NCI-H187 treated with DMSO at 0.1 percent for 48 hours (cell line): ENCODE data around the gene UBR4.

Experiments
- DNase-seq: peaks from one replicate; lab custom pipeline; 2025; lab: John Stamatoyannopoulos, UW

The UBR4 gene

DNA sequence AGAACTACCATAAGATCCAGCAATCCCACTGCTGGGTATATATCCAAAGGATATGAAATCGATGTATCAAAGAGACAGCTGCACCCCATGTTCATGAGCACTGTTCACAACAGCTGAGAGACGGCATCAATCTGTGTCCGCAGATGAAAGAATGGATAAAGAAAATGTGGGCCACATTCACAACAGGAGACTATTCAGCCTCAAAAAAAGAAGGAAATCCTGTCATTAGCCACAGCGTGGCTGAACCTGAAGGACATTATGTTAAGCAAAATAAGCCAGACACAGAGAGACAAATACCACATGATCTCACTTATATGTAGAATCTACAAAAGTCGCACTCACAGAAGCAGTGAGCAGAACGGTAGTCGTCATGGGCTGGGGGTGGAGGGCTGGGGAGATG is 154.4 kb downstream of the UBR4 start:
- DNase-seq = no peak

DNA sequence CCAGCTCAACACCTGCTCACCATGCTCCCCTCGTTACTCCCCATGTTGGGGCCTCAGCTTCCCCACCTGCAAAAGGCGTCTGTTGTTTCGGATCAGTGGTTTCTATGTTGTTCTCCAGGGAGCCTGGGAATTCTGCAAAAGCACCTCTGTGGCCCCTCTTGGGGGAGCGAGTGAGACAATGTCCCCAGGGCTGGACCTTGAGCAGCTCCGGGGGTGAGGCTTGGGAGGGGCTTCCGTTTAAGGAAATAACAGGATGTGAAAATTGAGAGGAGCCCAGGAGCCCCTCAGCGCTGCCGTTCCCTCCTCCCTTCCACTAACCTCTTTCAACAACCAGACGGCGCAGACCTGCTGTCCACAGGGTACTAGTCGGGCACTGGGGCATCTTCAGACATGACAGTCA is 155.1 kb downstream of the UBR4 start:
- DNase-seq = no peak

DNA sequence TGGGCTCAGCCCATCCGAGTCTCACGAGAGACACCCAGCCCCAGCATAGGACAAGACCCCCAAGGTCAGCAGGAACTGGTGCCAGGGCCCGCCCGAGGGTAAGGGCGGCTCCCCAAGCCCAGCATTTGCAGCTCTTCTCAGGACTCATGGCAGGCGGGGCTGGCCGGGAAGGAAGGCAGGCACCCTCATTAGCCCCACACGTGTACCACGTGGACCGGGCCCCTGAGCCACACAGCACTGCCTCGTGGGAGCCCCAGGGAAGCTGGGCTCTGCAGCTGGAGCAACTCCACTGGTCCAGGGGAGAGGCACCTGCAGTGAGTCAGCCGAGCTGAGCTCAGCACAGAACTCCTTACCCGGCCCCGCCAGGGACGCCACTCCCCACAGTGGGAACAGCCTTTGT is 155.8 kb downstream of the UBR4 start:
- DNase-seq = no peak

DNA sequence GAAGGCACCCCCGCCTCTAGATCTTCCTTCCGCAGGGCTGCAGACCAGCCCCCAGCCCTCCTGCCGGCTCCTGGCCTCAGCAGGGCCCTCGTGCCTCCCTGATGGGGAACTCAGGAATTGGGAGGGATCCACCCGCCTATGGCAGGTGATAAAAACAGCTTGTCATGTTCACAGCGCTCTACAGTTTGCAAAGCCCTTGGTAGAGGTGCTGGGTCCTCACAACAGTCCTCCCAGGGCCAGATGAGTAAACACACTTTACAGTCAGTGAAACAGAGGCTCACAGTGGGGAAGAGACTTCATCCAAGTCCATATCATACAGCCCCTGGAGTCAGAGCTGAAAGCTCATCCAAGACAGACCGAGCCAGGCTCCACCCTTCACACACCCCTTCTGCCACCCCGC is 156.6 kb downstream of the UBR4 start:
- no peak for DNase-seq

DNA sequence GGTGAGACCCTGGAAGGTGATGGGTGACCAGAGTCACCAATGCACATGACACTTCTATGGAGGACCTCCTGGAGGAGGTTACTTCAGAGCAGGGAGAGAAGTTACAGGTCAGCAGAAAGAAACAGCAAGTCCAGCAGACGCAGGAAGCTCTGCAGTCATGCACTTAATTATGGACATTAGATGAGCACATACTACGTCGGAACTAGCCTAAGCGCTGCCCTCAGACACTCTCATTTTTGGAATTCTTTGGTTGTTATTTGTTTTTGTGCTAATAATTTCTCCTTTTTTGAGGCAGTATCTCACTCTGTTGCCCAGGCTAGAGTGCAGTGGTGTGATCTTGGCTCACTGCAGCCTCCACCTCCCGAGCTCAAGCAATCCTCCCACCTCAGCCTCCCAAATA is 160.3 kb downstream of the UBR4 start:
- DNase-seq = no peak

DNA sequence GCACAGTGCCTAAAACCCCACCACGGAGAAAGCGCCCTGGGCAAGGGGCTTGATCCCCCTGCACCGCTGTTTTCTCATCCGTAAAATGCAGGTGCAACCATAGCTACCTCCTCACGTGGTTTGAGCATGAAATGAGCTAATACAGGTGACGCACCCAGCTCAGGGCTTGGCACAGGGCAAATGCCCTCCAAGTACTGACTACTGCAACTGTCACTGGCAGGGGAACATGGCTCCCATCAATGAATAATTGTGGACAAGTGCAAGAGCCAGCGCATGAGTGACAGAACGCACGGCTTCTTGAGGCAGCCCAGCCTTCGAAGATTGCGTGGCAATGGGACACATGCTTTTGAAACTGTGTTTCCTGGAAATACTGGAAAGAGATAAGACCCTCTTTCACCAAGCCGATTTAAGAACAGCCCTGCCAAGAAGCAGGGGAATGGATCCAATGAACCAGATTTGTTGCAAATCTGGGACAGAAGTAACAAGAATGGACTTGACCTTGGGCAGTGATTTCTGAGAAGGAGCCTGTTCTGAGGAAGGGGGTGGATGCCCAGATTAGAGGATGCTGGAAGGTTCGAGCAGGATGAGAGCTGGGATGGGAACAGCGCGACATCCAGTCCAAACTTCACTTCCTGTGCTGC is 160.8 kb downstream of the UBR4 start:
- DNase-seq = no peak

DNA sequence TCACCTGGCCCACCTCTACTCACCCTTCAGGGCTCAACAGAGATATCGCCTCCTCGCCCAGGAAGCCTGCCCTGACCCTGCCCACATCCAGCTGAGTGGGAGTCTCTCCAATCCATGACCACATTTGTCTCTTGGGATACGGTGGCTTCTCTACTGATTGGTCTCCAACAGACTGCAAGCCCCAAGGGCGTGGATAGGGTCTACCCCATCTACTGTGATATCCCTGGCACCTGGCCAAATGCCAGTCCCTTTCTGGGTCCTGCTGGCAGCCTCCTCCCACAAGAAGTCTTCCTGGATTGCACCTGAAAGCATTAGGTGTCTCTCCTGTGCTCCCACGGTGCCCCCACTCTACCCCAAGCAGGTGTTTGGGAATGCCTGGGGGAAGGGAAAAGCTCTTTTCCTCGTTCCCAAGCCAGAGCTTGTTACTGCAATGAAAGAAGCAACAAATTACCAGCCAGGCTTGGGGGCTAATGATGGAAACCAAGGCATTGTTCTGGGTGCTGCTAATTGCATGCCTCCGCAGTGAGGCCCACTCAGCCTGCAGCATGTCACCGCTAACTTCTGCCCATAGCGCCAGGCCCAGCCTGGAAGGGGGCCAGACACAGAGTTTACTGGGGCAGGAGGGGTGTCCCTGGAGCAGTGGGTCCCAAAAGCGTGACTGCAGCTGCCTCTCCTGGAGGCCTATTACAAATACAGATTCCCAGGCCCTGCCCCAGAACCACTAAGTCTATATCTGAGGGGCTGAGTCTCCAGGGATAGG is 162.9 kb downstream of the UBR4 start:
- DNase-seq = no peak

DNA sequence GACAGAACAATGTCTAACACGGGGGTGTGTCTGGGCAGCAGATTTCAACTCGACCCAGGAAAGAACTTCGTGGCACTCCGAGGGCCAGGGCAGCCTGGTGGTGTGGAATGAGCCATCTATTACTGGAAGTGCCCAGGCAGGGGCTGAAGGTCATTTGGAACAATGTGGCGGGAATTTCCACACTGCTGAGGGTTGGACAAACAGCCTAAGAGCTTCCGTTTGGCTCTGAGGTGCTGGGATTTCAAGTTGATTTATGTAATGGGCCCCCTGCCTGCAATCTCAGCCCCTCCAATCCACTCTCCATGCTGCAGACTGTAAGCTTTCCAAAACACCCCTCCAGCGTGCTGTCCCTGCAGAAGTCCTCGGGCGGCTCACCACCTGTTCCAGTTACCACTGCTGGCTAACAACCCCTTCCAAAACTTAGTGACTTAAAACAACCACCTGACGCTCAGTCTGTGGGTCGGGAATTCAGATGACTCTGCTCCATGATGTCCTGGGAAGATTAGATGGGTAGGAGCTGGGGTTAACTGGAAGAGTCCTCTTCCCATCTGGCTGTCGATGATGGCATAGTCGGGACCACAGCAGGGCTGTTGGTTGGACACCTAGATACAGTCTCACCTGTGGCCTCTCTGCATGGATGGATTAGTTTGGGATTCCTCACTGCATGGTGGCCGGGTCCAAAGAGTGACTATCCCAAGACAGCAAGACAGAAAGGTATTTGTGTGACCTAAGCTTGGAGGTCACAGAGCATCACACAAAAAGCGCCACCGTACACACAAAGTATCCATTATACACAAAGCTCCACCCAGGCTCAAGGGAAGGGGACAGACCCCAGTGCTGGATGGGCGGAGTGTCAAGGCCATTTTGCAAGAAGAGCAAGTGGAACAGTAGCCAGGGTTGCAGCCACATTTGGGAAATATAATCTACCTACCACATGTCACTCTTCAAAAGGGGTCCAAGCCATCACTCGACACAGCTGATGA is 163.9 kb downstream of the UBR4 start:
- no peak for DNase-seq

DNA sequence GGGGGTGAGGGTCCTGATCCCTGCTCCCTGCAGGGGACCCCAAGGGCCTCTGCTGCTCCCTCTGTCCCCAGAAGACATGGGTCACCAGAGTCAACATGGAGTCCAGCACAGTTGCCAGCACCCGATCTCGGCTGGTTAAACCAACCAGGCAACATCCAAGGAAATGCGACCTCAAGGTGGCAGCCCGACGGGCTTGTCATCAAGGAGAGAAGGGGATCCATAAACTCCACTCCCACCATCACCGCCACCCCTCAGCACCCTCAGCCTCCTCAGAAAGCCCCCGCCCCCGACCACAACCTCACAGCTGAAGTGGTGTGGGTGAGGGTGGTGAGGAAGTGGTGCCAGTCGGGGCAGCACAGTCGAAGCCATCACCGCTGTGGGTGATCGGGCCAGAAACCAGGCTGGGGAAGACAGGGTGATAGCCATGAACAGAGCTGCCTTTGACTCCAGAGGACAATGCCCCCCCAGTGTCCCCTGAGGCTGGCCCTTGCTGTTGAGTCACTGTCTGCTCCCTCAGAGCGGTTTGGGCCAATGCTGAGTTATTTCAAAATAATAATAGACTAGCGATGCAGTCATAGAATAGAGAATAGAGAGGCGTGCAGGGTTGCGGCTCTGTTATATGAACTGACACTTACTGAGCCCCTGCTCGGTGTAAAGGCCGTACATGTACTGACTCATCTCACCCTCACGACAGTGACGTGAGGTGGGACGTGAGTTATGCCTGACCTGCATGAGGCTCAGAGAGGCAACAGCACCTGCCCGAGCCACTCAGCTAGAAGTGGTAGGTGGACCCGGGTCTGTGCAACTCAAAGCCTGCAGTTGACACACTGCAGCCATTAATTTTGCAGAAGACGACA is 164.9 kb downstream of the UBR4 start:
- no peak for DNase-seq

DNA sequence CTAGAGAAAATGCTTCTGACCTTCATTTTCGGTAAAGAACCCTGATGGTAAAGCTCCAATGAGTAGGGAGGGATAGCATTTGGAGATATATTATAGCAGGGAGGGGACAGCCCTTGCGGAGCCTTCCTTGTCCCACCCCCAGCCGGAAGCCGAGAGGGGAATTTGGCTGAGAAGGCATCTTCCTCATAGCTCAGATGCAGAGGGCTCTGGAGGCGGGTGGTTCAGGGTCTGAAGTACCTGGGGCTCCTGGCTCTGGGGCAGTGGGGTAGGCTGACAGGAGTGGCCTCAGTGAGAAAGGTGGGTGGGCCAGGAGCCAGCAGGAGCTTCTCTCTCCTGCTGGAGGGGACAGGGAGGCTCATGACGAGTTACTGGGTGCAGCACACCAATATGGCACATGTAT is 165.6 kb downstream of the UBR4 start:
- DNase-seq = no peak

DNA sequence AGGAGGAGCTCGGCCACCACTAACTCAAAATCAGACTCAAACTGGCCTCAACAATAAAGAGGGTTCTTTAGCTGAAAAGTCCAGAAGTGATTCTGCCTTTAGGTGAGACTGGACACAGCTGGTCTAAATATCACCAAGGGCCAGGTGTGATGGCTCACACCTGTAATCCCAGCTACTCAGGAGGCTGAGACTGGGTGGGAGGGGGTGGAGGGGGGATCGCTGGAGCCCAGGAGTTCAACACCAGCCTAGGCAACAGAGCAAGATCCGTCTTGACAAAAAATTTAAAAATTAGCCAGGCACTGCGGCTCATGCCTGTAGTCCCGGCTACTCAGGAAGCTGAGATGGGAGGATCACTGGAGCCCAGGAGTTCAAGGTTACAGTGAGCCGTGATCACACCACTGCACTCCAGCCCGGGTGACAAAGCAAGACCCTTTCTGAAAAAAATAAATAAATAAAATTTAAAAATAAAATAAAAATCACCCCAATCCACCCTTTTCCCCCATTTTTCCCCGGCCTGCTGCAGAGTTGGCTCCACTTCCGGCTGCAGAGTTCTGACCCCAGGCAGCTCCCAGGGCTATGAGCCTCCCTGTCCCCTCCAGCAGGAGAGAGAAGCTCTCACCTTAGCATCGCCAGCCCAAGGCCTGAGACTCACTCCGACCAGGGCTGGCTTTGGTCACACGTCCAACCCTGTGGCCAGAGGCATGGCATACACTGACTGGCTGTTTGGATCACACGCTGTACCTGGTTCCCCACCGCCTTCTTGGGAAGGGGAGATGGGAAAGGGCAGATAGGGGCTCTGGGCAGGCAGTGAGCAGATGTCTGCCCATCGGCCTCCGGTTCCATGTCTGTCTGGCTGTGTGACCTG is 166.3 kb downstream of the UBR4 start:
- DNase-seq = no peak

DNA sequence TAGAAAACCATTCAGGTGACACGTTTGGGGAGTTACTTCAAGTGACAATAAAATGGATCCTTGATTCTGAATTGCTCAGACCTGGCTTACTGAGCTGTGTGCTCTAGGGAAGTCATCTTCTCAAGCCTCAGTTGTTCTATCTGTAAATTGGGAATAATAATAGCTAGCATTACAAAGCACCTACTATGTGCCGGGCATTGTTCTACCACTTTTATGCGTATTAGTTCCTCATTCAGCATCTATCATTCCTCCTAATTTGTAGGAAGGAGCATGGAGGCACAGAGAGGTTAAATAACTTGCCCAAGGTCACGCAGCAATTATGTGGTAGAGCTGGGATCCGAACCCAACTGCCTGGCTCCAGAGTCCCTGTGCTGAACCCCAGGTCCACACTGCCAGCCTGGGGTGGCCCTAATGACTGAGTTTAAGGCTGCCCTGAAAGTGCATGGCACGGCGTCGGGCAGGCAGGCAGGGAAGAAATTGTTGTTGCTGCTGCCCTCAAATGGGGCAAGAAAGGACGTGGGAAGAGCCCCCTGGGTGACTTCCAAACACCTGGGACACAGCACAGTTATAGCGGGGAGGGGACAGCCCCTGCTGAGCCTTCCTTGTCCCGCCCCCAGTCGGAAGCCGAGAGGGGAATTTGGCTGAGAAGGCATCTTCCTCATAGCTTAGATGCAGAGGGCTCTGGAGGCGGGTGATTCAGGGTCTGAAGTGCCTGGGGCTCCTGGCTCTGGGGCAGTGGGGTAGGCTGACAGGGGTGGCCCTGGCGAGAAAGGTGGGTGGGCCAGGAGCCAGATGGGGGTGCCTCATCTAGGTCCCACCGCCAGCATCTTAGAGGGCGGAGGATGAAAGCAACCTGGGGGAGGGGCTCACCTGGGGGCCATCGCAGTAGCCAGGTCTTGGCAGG is 167.1 kb downstream of the UBR4 start:
- DNase-seq = no peak

DNA sequence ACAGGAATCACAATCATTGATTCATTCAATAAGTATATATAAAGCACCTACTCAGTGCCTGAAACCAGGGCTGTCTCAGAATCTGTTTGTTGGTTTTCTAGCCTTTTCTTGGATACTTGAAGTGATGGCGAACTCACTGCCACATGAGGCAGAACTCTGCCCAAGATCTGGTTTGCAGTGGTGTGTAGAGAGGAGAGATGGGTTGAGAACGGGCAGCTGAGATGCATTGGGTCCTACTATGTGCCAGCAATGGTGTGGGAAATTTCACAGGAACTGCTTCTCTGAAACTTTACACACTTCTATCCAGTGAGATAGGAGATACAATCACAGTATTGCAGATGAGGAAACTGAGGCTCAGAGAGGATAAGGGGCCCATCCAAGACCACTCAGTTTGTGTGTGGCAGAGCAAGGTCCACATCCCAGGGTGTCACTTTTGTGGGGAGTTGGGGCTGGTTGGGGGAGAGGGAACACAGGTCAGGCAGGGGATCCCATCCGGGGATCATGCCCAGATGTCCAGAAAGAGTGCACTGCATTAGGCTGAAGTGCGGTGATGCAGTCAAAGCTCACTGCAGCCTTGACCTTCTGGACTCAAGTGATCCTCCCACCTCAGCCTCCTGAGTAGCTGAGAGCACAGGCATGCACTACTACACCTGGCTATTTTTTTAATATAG is 169.9 kb downstream of the UBR4 start:
- no peak for DNase-seq

DNA sequence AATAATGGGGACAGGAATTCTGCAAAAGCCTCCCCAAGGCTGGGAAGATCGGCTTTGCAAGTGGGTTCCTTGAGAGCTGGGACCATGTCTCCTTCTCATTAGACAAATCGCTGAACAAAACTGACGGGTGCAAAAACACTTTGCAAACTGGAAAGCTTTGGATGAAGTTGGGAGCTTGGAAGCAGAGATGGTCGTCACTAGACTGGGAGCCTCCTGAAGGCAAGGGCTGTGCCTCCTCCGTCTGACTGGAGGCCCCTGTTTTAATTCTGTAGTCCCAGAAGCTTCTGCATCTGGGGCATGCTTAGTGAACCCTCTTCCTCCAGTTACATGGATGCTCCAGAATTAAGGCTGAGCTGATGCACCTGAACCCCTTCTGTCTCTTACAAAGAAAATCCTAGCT is 171.3 kb downstream of the UBR4 start:
- DNase-seq = no peak

DNA sequence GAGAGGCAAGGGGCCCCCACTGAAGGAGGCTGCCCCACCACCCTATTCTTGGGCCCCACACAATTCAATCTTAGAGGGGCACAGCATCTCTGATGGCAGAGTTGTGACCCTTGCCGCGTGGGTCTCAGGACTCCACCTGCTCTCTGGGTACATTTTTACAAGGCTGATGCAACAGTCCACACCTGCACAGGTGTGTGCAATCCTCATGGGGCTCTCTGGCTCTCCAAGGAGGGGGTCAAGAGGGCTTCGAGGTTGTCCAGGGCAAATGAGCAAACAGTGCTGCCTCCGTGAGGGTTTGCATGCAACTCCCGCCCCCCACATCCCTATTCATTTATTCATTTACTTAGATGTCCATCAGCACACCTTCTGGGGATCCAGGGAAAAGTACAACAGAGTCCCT is 172.0 kb downstream of the UBR4 start:
- DNase-seq = no peak

DNA sequence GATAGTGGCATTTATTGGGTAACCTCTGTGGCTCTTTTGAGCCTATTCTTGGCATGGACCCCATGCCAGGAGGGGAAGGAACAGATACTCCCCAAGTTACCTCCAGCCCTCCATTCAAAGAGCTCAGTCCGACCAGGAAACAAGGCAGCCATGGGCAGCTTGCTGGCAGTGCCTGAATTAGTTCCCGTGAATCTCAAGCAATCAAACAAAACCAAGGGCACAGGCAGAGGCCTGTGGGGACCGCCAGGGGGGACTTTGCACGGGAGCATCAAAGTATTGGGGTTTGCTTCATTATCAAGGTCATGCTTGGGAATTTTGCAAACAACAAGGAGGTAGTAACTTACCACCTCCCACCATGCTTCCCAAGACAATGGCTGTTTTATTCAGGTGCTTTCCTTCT is 172.4 kb downstream of the UBR4 start:
- DNase-seq = no peak

DNA sequence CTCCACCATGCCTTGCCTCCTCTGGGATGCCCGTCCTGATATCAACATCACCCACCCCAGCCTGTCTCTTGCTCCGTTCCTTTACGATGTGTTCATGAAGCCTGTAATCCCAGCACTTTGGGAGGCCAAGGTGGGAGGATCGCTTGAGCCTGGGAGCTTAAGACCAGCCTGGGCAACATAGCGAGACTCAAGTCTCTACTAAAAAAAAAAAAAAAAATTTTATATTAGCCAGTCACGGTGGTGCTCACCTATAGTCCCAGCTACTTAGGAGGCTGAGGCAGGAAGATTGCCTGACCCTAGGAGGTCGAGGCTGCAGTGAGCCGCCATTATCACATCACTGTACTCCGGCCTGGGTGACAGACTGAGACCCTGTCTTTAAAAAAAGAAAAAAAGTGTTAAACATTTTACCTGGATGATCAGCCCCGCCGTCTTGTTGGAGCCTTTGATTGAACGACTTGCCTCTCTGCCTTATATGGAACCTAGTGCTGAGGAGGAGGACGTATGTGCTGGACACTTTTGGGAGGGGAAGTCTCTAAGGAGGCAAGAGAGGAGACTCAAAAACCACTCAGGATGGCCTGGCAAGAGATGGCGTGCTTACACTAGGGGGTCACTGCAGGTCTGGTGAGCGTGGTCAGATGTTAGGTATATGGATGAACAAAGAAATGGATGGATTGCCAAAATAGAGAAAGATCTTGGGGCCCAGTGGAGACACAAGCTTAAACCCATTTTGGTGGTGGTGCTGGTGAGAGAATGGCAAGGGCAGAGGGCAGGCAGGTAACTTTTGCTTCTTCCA is 173.1 kb downstream of the UBR4 start:
- DNase-seq = no peak

DNA sequence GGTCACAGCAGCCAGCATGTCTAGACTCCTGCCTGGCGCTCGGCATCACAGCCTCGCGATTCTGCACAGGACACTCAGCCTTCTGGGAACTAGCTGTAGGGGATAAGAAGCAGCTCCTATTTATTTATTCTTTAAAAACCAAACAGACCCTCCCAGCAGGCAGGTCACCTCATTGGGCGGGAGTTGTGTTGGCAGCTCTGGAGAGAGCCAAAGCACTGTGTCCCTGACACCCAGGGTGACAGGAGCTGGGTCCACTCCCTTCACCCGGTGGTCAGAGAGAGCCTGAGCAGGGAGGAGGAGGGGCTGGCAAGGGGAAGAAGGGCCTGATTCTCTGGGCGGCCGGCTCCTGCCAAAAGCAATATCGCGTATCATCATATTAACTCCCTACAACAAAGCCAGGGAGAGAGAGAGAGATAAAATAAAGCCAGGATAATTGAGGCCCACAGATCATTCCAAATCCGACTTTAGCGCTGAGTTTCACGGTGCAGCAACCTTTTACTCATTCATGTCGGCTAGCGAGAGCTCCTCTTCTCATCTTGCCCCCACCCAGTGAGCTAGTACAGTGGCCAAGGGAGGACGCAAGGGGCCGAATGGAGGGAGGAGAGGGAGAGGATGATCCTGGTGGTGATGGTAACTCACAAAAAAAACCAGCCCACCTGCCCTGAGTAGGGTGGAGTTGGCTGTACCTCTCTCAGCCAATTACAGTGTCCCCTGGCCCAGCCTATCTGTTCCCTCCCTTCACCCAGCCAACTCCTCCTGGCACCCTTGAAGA is 173.8 kb downstream of the UBR4 start:
- no peak for DNase-seq
